Measurements from ENCODE around the gene TBXAS1. TPM values are rescaled to one million over a fixed set of nuclear protein-coding genes. Genes with fewer than 3 reads are reported as not detected.

Gene TBXAS1
- total RNA-seq, 1 donor from 2014 or later = 0.26 TPM

- no peak for FAIRE-seq
- no peak for TF ChIP-seq CTCF (IDR thresholded peaks at IDR 0.05; ENCODE audit: insufficient read depth, low read length, severe bottlenecking)
- Histone ChIP-seq H3K36me3 (ENCODE audit: control insufficient read depth, insufficient read depth, low read length) (no peaks in the 10 kb centered on the region), H3K27me3 (ENCODE audit: control insufficient read depth, insufficient read depth, low read length) (peaks cover 3% of the 10 kb centered on the region), H3K4me3 (ENCODE audit: low read depth, low read length) (no peak overlapping the region)
- DNase-seq (ENCODE audit: low read depth) = no peak
Measured at GRCh38 chr7:140017543-140017942, 188.5 kb downstream of the TBXAS1 start.

- no peak for FAIRE-seq
- no peak for DNase-seq (ENCODE audit: low read depth)
- no peak for TF ChIP-seq CTCF (IDR thresholded peaks at IDR 0.05; ENCODE audit: insufficient read depth, low read length, severe bottlenecking)
- Histone ChIP-seq H3K27me3 (ENCODE audit: control insufficient read depth, insufficient read depth, low read length) (peaks cover 3% of the 10 kb centered on the region), H3K36me3 (ENCODE audit: control insufficient read depth, insufficient read depth, low read length) (no peaks in the 10 kb centered on the region), H3K4me3 (ENCODE audit: low read depth, low read length) (no peak overlapping the region)
Measured at GRCh38 chr7:140018125-140019043, 189.3 kb downstream of the TBXAS1 start.

GRCh38 chr7:140019172-140019571 lies 190.1 kb downstream of the TBXAS1 start:
- no peak for TF ChIP-seq CTCF (IDR thresholded peaks at IDR 0.05; ENCODE audit: insufficient read depth, low read length, severe bottlenecking)
- Histone ChIP-seq H3K4me3 (ENCODE audit: low read depth, low read length) (no peak overlapping the region), H3K36me3 (ENCODE audit: control insufficient read depth, insufficient read depth, low read length) (no peaks in the 10 kb centered on the region), H3K27me3 (ENCODE audit: control insufficient read depth, insufficient read depth, low read length) (no peaks in the 10 kb centered on the region)
- DNase-seq (ENCODE audit: low read depth) (no peak), FAIRE-seq (no peak)

- TF ChIP-seq CTCF (IDR thresholded peaks at IDR 0.05; ENCODE audit: insufficient read depth, low read length, severe bottlenecking) = no peak
- no peaks in the 10 kb centered on the region for H3K27me3 ChIP-seq (ENCODE audit: control insufficient read depth, insufficient read depth, low read length)
- DNase-seq (ENCODE audit: low read depth) (no peak), FAIRE-seq (no peak)
- H3K36me3 ChIP-seq (ENCODE audit: control insufficient read depth, insufficient read depth, low read length) = no peaks in the 10 kb centered on the region
- no peak overlapping the region for H3K4me3 ChIP-seq (ENCODE audit: low read depth, low read length)
Measured at GRCh38 chr7:140019606-140020005, 190.5 kb downstream of the TBXAS1 start.

- DNase-seq (ENCODE audit: low read depth) (no peak), FAIRE-seq (no peak)
- Histone ChIP-seq H3K36me3 (ENCODE audit: control insufficient read depth, insufficient read depth, low read length) (no peaks in the 10 kb centered on the region), H3K27me3 (ENCODE audit: control insufficient read depth, insufficient read depth, low read length) (no peaks in the 10 kb centered on the region), H3K4me3 (ENCODE audit: low read depth, low read length) (no peak overlapping the region)
- no peak for TF ChIP-seq CTCF (IDR thresholded peaks at IDR 0.05; ENCODE audit: insufficient read depth, low read length, severe bottlenecking)
Measured at GRCh38 chr7:140021603-140022002, 192.5 kb downstream of the TBXAS1 start.

Data from bronchial epithelial cell (primary cell).